Psoas muscle (tissue), 8 donors: ENCODE data around the gene NKIRAS2. TPM values are rescaled to one million over a fixed set of nuclear protein-coding genes. Genes with fewer than 3 reads are reported as not detected.

Experiments used
- ATAC-seq, 4 donors: fragments of 200-7000 bp; cut with Tn5 transposase; one replicate each; pipeline ENCODE4 v1.9.1; 2020; ENCODE audit warnings: moderate library complexity in 3 of 4, mild to moderate bottlenecking in 2 of 4
- DNase-seq, 2 donors: peaks; one replicate each; pipeline ENCODE4 v3.0.0-alpha.2; 2020
- H3K27ac ChIP-seq: fragments of 200-600 bp; one replicate; pipeline ENCODE4 v1.8.0; 2022
- H3K27me3 ChIP-seq, 3 donors: fragments of 200-600 bp in 1 of 3; one replicate each; pipeline versions ENCODE4 v1.6.1 to v1.8.0; 2013 to 2022; ENCODE audit warnings: low read length in 2 of 3, mild to moderate bottlenecking in 2 of 3, moderate library complexity in 1 of 3; ENCODE audit not compliant: insufficient read depth in 3 of 3
- H3K36me3 ChIP-seq, 2 donors: fragments of 200-600 bp in 1 of 2; one replicate each; pipeline versions ENCODE4 v1.6.1 to v1.8.0; 2013 to 2022; ENCODE audit warnings: low read depth in 1 of 2, mild to moderate bottlenecking in 1 of 2, moderate library complexity in 1 of 2; ENCODE audit not compliant: insufficient read depth in 1 of 2
- H3K4me1 ChIP-seq: fragments of 200-600 bp; one replicate; pipeline ENCODE4 v1.8.0; 2022
- H3K4me3 ChIP-seq: fragments of 200-600 bp; one replicate; pipeline ENCODE4 v1.8.0; 2022; ENCODE audit warnings: mild to moderate bottlenecking
- H3K9me3 ChIP-seq: fragments of 200-600 bp; one replicate; pipeline ENCODE4 v1.8.0; 2022
- CTCF ChIP-seq: fragments of 200-600 bp; IDR thresholded peaks from one replicate; pipeline ENCODE4 v1.8.0; 2022; ENCODE audit warnings: antibody characterized with exemption
- WGBS, 3 donors: extraction: QIAGEN DNeasy Blood & Tissue Kit; methylation state at CpG; one replicate each; pipeline versions ENCODE4 v1.1.6 to v1.1.7; 2013; 5-methylcytosine and 5-hydroxymethylcytosine counted together
- intact Hi-C, 2 donors: fragments of 100-400 bp; cut with DNase I; formaldehyde crosslinking; loops; one replicate each; pipeline versions ENCODE4 v1.11.0 to v1.14.2; 2022
- polyA plus RNA-seq, 3 donors: library from polyadenylated mRNA; stranded (reverse); fragments of 200-250 nt; gene quantifications; one replicate each; pipeline ENCODE4 v1.2.3, GENCODE V29; 2013
- total RNA-seq, 4 donors: library from RNA; stranded (reverse); fragmentation: NEBNext Ultra II Directional in 2 of 4; extraction: Animal tissue kit (Norgen Biotek cat#: 25700) in 2 of 4; gene quantifications; one replicate each; pipeline versions ENCODE4 v1.2.1 to v1.2.4, GENCODE V29; 2021 to 2023
- donor health status: healthy with polysubstance abuse.
- donor health status: DM: no; HTN: no; CAD: no; lungs with moderate emphysema.
- donor health status: Bipolar disorder and iron deficiency.
- donor health status: healthy.
- donor health status: DM: yes; HTN: yes; CAD: no.
- donor health status: DM: no; HTN: no; CAD: no.
- donor health status: DM: no; HTN: no; CAD: no.
- donor health status: DM: yes; HTN: yes; CAD: no.

The NKIRAS2 gene
- total and polyA plus RNA-seq, 7 donors = 35.0 to 81.1 (median 41.5) TPM

DNA sequence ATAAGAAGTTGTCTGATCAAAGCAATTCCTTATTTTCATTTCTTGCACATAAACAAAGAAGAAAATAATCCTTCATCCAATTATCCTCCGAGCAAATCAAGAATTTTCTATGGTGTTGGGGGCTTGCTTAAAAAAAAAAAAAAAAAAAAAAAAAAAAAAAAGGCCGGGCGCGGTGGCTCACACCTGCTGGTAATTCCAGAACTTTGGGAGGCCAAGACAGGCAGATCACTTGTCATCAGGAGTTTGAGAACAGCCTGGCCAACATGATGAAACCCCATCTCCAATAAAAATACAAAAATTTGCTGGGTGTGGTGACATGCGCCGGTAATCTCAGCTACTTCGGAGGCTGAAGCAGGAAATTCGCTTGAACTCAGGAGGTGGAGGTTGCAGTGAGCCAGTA is 34.0 kb upstream of the NKIRAS2 start:
- H3K4me3 ChIP-seq = no peak overlapping the region
- H3K27me3 ChIP-seq = no peaks in the 10 kb centered on the region
- H3K27ac ChIP-seq = no peak overlapping the region
- no peak for DNase-seq
- no peaks in the 10 kb centered on the region for H3K4me1 ChIP-seq
- no peak for TF ChIP-seq CTCF
- no peak for ATAC-seq
- WGBS, 3 donors = 51 to 81% (median 54%) methylated on average over 7 to 8 of the region's 8 CpGs
- intact Hi-C loops = no loop called here
- peaks cover 38 to 100% of the 10 kb centered on the region in 2 donors for H3K36me3 ChIP-seq
- no peaks in the 10 kb centered on the region for H3K9me3 ChIP-seq

DNA sequence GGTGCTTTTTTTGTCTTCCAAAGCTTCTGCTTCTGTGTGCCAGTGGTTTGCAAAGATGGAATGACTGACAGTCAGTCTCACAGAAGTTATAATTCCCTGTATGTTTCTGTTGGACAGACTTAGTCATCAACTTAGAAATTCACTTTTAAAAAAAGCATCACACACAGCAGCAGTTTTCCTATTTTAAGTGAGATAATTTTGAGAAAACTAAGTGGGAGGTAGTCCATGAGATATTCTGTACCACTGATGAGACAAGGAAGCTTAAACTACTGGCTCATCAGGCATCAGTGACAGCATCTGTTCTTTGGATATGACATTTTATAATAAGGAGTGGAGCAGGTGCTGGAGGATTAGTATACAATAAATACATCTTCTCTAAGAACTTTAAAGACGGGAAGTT is 33.3 kb upstream of the NKIRAS2 start:
- Histone ChIP-seq H3K27ac (no peak overlapping the region), H3K27me3 (no peaks in the 10 kb centered on the region), H3K4me3 (no peak overlapping the region), H3K36me3 (peaks cover 36 to 100% of the 10 kb centered on the region in 2 donors), H3K9me3 (no peaks in the 10 kb centered on the region), H3K4me1 (peaks cover 5% of the 10 kb centered on the region)
- 76 to 80% (median 80%) methylated on average over 1 of the region's 1 CpG for WGBS, 3 donors
- intact Hi-C loops = no loop called here
- ATAC-seq (no peak), DNase-seq (no peak)
- no peak for TF ChIP-seq CTCF

DNA sequence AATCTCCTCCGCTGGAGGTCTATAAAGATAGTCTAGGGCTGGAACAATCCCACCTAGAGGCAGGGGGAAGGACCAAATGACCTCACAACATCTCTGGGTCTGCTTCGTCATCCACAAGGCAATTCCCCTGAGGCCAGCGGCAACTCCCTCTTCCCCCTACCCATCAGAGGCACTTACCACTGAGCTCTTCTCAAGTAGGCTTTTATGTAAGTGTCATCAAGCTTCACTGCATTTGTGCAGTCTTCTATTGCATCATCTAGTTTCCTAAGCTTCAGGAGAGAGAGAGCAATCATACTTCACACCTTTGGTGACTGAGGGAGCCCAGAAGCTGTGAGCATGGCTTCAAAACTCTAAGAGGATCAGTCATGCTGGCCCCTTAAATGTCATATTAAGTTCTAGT is 32.2 kb upstream of the NKIRAS2 start:
- no peak overlapping the region for H3K4me3 ChIP-seq
- intact Hi-C loops = no loop called here
- no peak for DNase-seq
- WGBS, 3 donors = 81 to 86% (median 84%) methylated on average over 3 of the region's 3 CpGs
- H3K4me1 ChIP-seq = peaks cover 5% of the 10 kb centered on the region
- peak in 1 of 4 donors; percentile 42 for ATAC-seq
- no peak for TF ChIP-seq CTCF
- H3K27ac ChIP-seq = no peak overlapping the region
- H3K9me3 ChIP-seq = no peaks in the 10 kb centered on the region
- peaks cover 31 to 100% of the 10 kb centered on the region in 2 donors for H3K36me3 ChIP-seq
- H3K27me3 ChIP-seq = no peaks in the 10 kb centered on the region

DNA sequence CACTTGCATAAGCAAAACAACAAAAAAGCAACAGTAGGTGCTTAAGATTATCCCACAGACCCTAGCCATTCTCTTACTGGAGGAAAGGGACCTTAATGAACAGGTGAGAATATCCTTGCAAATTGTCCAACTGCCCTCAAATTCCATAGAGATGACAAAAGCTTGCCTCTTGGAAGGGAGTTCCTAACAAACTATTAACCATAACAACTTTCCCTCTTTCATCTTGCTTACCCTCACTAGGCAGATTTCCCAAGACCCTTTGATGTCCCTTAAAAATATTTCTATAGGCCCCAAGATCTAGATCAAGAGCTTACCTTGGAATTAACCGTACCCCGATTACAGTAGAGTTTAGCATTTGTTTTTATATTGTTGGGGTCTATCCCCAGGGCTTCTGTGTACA is 31.5 kb upstream of the NKIRAS2 start:
- H3K36me3 ChIP-seq = peaks cover 28 to 100% of the 10 kb centered on the region in 2 donors
- intact Hi-C loops = no loop called here
- H3K27ac ChIP-seq = no peak overlapping the region
- no peaks in the 10 kb centered on the region for H3K27me3 ChIP-seq
- no peak overlapping the region for H3K4me3 ChIP-seq
- ATAC-seq = no peak
- H3K9me3 ChIP-seq = no peaks in the 10 kb centered on the region
- DNase-seq = no peak
- TF ChIP-seq CTCF = no peak
- peaks cover 7% of the 10 kb centered on the region for H3K4me1 ChIP-seq
- 96 to 100% (median 97%) methylated on average over 2 of the region's 2 CpGs for WGBS, 3 donors

- peaks cover 24 to 100% of the 10 kb centered on the region in 2 donors for H3K36me3 ChIP-seq
- H3K27me3 ChIP-seq = no peaks in the 10 kb centered on the region
- intact Hi-C loops = no loop called here
- H3K27ac ChIP-seq = no peak overlapping the region
- DNase-seq (no peak), ATAC-seq (no peak)
- H3K4me3 ChIP-seq = no peak overlapping the region
- peaks cover 7% of the 10 kb centered on the region for H3K4me1 ChIP-seq
- WGBS, 3 donors = 77 to 96% (median 89%) methylated on average over 5 of the region's 5 CpGs
- no peak for TF ChIP-seq CTCF
- no peaks in the 10 kb centered on the region for H3K9me3 ChIP-seq
Measured at GRCh38 chr17:41989702-41990419, 30.0 kb upstream of the NKIRAS2 start.
